ENCODE measurements around the gene GLRX5.

DNA sequence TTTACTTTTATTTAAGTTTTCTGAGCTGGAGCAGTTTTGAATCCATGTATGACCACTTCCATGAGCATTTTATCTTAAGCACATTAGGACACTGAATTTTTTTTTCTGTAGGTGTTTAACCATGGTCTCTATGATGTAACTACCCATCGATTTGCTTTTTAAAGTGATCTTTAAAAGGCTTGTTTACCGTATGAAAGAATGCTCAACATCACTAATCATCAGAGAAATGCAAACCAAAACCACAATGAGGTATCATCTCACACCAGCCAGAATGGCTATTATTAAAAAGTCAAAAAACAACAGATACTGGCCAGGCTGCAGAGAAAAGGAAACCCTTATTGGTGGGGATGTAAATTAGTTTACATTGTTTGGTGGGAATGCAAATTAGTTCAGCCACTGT lies 23.0 kb downstream of the GLRX5 start:
- TF ChIP-seq, protein P1, sequence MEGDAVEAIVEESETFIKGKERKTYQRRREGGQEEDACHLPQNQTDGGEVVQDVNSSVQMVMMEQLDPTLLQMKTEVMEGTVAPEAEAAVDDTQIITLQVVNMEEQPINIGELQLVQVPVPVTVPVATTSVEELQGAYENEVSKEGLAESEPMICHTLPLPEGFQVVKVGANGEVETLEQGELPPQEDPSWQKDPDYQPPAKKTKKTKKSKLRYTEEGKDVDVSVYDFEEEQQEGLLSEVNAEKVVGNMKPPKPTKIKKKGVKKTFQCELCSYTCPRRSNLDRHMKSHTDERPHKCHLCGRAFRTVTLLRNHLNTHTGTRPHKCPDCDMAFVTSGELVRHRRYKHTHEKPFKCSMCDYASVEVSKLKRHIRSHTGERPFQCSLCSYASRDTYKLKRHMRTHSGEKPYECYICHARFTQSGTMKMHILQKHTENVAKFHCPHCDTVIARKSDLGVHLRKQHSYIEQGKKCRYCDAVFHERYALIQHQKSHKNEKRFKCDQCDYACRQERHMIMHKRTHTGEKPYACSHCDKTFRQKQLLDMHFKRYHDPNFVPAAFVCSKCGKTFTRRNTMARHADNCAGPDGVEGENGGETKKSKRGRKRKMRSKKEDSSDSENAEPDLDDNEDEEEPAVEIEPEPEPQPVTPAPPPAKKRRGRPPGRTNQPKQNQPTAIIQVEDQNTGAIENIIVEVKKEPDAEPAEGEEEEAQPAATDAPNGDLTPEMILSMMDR (IDR thresholded peaks at IDR 0.05) = no peak
- no peak for TF ChIP-seq ZFX (IDR thresholded peaks at IDR 0.05; ENCODE audit: borderline replicate concordance)

Data from 22Rv1 (cell line).